Measurements from ENCODE around the gene VSIG10L.

The VSIG10L gene

DNA sequence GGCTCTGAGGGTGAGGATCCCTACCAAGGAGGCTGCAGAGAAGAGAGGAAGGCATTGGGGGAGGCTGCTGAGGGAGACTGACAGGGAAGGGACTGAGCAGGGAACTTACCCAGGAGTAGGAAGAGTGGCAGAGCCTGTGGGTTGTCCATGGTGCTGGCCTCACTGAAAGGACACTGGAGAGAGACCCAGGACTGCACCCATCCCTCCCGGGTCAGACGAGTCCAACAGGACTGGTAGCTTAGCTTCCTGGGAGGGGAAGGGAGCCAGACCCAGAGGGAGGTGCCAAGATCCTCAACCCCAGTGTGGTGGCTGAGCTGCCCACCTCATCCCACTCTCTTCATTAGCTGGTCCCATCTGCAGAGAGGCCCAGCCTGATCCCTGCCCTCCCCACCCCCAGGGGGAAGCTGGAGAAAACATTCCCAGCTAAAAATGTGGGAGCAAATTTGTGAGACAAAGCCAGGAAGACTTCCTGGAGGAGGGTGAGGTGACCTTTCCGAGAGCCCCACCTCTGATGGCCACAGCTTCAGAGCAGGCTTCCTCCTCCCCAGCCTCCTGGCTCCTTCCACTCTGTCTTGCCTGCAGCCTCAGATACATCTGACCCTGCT is at the start of gene VSIG10L:
Gene VSIG10L, minus strand, starts transcription at position 164 of the 605 bp plus-strand sequence. Its CDS starts 15 bp downstream, at position 149.
- no peak for DNase-seq

DNA sequence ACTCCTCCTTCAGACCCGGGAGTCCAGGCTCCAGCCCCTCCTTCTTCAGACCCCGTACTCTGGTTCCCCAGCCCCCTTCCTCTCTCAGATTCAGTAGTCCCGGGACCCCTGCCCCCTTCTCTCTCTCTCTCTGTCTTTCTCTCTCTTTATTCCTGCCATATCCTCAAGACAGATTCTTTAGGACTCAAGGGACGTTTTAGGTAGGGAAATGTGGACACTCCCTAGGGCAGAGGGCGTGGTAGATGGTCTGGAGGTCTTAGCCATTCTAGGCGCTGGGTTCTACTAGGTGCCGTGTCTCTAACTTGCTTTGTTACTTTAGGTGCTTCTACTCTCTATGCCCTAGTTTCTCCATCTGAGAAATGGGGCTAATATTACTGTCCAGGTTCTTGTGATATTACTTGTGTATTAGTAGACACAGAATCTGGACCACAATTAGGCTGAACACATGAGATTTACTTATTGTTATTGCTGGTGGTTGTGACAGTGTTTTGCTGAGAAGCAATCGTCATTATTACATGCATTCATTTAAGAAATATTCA is 49.2 kb upstream of the VSIG10L start:
- no peak for DNase-seq

DNA sequence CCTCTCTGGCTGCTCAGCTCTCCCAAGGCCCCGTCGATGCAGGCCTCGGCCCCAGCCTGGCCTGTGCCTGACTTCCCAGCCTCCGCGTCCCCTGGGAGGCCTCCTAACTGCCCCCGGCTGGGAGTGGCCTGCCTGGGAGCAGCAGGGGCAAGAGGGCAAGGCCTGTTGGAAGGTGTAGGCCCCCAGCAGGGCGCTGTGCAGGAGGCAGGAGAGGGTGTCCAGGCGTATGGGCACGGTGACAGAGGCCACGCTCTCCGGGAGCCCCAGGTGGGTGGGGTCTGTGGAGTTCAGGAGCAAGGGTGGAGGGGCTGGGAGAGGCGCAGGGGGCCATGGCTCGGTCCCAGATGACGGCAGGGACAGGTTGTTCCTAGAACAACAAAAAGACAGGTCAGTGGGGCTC is 47.2 kb upstream of the VSIG10L start:
- no peak for DNase-seq

DNA sequence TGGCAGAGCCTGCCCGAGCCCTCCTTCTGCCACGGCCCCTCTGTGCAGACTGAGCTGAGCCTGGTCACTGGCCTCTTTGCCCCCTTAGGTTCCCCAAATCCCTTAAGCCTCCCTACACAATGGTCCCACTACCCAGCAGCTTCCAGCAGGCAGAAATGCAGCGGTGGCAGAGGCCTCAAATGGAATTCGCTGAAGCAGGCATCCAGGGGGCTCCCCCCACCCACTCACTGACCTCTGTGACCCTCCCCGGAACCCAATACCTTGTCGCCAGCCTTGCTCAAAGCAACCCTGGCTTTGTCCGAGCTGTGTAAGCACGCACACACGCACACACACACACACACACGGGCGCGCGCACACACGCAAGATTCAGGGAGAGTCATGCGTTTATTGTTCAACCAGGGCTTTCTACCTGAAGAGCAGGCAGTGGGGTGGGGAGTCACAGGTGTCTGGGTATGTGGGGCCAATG is 46.0 kb upstream of the VSIG10L start, which contains the start of gene LIM2:
Gene LIM2, minus strand, starts transcription at position 51 of the 466 bp plus-strand sequence. CDS start 531 bp downstream, outside the sequence.
- DNase-seq = no peak

DNA sequence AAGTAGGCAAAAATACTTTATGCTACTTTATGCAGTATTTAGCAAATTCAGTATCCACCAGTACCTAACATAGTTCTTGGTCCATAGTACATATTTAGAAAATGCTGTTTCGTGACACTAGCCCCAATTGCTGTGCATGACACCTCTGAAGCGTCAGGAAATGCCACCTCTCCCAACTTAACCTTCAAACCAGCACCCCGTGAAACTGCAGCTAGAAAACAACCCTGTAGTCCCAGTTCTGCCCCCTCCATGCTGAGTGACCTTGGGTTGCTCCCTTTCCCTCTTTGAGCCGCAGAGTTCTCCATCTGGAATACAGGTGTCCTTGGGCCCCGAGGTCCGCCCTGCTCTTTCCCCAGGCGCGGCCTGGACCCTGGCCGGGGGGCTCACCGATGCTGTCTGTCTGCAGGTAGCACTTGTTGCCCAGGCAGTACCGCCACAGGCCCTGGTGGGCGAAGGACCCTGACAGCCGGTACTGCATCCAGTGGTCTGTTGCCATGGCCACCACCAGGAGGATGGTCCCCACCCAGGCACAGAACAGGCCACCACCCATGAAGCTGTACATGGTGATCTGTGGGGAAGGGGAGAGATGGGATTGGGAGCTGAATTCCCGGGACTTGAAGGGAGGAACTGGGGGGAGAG is 45.1 kb upstream of the VSIG10L start:
- DNase-seq = no peak

DNA sequence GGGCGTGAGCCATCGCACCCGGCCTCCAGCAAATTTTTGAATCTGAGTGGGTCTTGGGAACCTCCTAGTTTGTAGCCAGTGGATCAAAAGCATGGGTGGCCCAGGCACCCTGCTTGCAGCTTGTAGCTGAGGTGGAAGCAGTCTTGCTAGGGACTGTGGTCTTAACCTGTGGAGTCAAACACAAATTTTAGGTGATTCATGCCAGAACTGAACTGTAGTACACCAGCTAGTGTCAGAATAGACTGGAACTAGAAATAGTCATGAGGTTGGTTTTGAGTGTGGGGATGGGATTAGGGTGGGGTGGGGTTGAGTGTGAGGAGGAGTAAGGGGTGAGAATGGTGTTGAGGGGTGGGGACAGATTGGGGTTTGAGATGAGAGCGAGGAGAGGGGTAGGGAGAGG is 40.1 kb upstream of the VSIG10L start:
- no peak for DNase-seq

DNA sequence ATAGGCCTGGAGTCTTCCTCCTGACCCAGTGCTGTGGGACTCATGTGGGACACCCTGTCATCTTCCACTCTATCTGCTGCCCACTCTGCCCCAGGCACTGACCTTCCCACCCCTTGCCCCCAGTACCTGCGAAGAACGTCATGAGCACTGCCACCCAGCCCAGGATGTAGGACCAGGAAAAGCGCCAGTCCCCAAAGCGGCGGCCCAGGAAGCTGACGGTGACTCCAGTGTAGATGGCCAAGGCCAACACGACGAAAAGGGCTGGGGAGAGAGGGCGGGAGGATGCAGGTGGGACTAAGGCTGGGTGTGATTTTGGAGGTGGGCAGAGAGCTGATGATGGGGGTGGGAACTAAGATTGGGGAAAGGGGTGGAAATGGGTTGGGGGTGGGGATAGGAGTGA is 38.4 kb upstream of the VSIG10L start:
- DNase-seq = no peak

DNA sequence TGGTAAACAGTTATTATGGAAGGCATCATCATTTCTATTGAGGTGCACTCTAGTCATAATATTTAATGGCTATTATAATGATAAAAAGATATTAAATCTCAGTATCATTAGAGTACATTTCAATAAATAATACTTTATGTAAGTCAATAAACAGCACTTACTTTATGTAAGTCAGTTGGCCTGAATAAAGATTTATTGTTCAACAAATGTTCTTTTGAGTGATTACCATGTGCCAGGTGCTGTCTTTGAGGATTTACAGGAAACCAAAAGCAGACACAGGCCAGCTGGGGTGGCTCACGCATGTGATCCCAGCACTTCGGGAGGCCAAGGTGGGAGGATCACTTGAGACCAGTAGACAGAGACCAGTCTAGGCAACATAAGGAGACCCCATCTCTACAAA is 35.5 kb upstream of the VSIG10L start:
- no peak for DNase-seq

DNA sequence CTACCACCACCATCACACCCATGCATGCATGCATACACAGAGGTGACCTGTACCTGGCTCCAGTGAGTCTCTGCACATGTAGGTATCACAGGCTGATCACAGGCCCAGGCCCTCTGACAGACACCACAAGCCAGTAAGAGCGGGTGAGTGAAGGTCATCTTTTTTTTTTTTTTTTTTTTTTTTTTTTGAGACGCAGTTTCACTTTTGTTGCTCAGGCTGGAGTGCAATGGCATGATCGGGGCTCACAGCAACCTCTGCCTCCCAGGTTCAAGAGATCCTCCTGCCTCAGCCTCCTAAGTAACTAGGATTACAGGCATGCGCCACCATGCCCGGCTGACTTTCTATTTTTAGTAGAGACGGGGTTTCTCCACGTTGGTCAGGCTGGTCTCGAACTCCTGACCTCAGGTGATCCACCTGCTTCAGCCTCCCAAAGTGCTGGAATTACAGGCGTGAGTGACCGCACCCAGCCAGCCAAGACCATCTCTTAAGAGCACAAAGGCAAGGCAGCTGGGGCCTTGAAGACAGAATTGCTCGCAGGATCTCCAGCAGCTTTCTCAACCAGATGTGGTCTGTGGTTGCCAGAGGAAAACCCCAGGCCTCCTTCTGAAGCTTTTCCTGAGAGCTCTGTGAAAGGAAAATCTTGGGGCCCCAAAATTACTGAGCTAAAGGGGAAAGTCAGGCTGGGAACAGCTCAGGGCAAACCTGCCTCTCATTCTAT is 33.7 kb upstream of the VSIG10L start:
- DNase-seq = peak; percentile 78

DNA sequence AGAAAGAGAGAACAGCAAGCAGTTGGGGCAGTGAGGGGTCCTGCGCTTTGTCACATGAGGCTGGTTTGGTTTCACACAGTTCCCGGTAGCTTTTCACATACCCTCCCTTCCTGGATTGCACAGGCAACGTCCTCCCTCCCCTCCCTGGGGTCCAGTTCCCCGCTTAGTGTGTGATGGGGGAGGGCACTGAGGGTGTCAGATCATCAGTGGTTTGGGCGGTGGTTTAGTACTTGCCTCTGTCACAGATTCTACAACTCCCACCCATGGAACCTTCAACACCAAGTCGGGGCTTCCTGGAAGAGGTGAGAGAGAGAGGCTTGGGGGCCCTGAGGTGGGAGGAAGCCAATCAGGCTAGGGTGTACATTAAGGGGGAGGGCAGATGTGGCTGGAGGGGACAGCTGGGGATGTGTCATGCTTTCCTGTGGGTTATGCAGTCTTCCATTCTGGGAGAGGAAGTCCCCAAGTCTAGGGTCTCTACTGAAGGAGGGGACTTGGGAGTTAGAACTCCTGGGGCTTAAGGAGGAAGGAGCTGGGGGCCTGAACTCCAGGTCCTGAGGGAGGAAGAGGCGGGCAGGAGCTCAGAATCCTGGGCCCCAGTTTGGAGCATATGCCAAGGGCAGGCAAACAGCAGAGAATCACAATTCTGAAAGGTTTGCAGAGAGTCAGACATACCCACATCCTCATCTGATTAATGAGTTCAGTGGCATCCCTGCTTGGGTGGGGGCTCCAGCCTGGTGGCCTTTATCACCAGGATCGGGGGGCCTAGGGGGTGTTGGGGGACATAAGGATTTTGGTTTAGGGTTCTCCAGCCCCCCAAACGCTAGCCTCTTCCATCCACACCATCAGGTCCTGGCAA is 30.9 kb upstream of the VSIG10L start, which contains the start of gene NKG7:
Gene NKG7, minus strand, starts transcription at position 6 of the 856 bp plus-strand sequence. CDS start 119 bp downstream, outside the sequence.
- DNase-seq = peak; percentile 90

DNA sequence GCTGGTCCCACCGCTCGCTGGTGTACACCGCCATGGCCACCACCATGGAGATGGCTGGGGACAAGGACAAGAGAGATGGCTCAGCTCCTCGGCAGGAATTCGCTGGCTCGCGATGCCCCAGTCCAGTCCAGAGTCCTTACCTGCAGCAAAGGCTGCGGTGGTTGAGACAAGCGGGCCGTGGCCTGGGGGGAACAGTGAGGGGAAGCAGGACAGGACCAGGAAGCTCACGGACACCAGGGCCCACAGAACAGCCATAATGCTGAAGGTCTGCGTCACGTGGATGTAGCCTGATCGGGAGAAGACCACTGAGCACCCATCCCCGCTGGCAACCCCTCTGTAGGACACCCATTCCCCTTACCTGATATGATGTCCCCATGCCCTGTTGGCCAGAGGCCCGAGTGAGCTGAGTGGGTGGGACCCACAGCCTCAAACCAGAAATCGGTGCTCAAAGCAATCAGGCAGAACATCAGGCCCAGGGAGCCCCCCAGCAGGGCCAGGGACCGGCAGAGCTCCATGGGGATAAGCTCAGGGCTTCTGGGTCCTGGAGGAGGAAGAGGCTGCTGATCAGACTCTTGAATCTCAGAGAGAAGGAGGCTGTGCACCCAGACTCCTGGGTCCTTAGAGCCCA is 30.2 kb upstream of the VSIG10L start:
- DNase-seq = no peak

DNA sequence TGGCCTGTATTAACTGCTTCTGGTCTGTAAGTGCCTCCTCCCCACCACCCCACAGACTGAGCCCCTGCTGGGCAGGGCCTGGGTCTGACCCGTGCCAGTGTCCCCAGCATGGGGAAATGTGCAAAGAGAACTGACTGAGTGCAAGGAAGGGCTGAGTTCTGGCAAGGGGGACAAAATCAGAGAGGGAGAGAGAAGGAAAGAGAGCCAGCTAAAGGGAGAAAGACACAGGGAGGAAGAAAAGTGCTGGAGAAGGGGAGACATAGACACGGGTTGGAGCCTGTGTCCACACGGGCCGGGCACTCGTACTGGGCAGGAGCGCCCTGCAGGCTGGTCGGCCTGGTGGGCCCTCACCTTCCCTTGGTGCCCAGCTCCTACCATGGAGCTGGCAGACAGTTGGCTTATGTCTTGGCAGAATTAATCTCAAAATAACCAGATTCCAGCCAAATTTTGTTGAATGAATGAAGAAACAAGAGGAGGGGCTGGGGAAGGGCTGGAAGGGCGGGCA is 29.3 kb upstream of the VSIG10L start:
- no peak for DNase-seq

DNA sequence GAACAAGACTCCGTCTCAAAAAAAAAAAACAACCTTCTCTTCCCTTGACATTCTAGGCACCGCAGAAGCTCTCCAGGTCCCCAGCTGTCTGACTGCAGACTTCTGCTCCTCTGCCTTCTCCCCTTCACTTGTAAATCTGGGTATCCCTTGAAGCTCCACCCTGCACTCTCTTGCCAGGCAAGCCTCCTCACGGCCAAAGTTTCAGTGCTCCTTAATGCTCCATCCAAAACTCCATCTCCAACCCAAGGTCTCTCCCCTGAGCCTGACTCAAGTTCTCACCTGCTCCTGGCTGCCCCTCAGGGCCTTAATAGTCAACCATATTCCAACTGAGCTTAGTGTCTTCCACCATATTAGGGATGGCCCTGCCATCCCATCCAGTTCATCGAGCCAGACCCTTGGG is 28.3 kb upstream of the VSIG10L start:
- no peak for DNase-seq

DNA sequence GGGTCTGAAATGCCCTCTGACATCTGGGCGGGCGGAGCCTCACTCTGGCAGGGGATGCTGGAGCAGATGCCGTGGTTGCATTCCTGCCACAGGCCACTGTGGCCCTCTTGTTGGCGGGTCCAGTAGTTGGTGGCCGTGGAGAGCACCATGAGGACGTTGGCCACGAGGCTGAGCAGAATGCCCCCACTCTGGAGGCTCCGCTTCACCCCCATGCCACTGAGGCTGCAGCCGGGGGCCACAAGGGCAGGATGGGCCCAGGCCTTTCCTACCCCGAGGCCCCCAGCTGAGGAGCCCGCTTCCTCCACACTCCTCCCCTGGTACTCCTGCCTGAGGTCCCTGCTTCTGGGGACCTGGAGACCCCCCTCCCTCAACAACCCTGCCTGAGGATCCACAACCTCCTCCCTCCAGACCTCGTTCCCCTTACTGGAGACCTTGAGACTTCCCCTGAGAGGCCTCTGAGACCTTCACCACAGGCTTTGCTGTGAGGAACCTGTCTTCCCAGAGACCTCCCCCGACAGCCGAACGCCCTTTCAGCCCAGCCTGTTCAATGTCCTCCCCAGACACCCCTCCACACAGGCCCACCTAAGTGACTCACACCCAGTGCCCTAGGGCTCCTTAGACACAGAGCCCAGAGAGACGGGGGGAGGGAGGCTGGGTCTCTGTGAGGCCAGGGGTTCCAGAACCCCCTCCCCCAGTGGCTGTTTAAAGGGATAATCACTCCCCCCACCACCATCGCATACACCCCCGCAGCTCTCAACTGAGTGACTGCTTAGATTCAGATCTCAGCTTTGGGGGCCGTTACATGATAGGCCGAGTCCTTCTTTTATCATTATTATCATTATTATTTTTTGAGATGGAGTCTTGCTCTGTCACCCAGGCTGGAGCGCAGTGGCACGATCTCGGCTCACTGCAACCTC is 26.7 kb upstream of the VSIG10L start, which contains the start of gene CLDND2:
Gene CLDND2, minus strand, starts transcription at position 638 of the 917 bp plus-strand sequence. Its CDS starts 426 bp downstream, at position 212.
- DNase-seq = peak; percentile 36

DNA sequence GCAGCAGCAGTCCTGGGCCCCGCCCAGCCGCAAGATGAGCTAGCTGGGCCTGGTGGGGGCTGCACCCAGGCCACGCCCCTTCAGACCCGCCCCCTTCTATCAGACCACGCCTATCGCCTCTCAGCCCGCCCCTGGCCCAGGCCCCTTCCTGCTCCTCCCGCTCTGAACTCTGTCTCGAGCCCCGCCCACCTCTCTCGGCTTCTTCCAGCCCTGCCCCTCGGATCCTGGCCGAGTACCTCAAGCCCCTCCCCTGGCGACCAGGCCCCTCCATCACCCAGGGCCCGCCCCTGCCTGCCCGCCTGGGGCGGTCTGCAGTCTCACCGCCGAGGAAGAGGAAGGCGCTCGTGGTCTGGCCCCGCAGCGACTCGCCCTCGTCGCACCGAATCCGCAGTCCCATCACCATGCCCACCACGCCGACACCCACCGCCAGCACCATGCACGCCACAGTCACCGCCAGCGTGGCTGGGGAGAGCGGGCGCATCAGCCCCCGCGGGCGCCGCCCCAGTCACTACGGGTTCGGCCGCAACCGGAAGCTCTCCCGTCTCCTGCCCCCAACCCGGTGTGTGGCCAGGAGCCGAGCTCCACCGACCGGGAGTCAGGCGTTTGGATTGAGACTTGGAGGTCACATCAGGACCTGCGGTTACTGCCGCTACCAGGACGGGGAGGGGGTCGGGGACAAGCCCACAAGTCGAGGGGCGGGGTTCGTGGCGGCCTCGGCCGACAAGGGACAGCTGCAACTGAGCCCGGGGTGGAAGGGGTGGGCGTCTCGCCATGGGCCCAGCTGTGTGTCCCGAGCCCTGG is 25.8 kb upstream of the VSIG10L start:
- DNase-seq = peak; percentile 100

DNA sequence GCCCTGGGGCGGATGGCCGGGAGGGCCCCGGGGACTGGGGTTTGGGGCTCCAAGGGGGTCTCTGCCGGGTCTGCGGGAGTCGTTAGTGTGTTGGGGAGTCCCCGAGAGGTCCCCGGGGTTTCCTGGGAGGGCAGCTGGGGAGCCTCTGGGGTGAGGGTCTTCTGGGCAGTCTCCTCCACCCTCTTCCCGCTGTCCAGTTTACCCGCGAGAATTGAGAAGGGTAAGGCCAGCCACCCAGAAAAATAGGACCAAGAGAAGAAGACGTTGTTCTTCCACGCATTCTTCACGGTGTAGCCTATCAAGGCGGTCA is 25.3 kb upstream of the VSIG10L start:
- DNase-seq = peak; percentile 62

DNA sequence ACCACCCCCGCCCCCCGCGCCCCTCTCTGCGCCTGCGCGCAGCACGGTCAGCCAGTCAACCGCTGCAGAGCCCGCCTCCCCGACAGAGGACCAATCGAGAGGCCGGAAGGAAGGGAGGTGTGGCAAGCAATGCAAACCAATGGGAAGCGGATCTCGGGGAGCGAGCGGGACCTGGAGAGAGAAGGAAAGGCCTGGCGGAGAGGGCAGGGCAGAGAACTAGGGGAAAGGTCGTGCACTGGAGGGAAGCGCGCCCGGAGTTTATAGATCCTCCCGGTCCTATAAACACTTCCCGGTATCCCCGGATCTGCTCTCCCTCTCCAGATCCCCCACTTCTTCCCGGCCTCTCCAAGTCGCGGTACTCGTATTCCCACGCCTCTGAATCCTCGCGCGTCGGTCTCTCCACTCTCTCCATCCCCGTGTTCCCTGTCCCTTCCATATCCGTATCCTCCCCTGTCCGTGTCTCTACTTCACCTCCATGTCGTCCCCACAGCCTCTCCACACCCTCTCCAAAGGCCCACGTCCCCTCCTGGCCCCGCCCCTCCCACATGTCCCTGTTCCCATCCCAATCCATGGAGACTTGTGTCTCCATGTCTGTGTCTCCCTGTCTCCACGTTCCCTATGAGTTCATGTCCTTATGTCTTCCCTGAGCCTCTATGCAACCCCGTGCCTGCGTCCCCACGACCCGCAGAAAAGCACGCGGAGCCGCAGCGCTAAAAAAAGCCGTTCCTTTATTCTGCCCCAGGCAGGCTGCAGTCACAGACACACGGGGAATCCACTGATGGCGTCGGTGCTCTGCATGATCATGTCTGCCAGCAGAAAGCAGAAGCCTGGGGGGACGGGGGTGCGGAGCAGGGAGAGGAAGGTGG is 24.7 kb upstream of the VSIG10L start:
- DNase-seq = peak; percentile 98

DNA sequence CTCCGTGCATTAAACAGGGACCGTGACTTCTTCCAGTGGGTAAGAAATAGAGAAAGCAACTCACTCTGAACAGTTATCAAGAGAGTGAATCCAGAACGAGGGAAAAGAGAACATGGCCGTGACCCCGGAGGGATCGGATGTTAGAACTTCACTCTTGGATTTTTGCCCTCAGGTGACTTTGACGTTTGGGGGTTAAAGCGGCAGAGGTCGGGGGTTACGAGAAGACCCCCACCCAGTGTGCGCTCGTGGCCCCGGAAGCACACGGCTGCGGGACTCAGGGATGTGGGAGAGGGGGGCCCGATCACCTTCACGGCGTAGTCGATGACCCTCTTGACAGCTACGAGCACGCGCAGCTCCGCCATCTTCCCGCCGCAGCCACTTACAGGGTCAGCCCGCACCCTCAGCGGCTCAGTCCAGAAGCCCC is 24.0 kb upstream of the VSIG10L start, which contains the start of gene ETFB:
Gene ETFB, minus strand, starts transcription at position 424 of the 424 bp plus-strand sequence. Its CDS starts 62 bp downstream, at position 362.
- no peak for DNase-seq
